Caco-2 (cell line): ENCODE measurements around the gene RASSF4. TPM values are rescaled to one million over a fixed set of nuclear protein-coding genes. Genes with fewer than 3 reads are reported as not detected.
A peak's percentile ranks its signal among the peaks of the same experiment; 100 is the strongest.

Source experiments
- BruUV-seq: library from RNA; stranded (reverse); fragments of 400-500 nt; replicated peaks from 2 replicates; lab custom pipeline; 2021; lab: Mats Ljungman, UMichigan
- CTCF ChIA-PET: fragments of 300-600 bp; sonication (Branson Sonifier 250); formaldehyde crosslinking; loops from one replicate; lab custom pipeline; 2022; ENCODE audit warnings: antibody characterized with exemption; lab: Charles Lee
- POLR2A ChIA-PET: fragments of 300-600 bp; sonication (Branson Sonifier 250); formaldehyde crosslinking; loops from one replicate; lab custom pipeline; 2022; ENCODE audit warnings: antibody characterized with exemption; lab: Charles Lee
- DNase-seq, 2 experiments: peaks; one replicate each; pipeline versions ENCODE4 v3.0.0 to v3.0.0-alpha.2; 2020 to 2022
- H3K27me3 ChIP-seq: replicated peaks from 2 replicates; pipeline ENCODE4 v1.6.0; 2011; ENCODE audit warnings: low read length; ENCODE audit not compliant: control insufficient read depth, insufficient read depth
- H3K36me3 ChIP-seq: 2 replicates; pipeline ENCODE4 v1.5.1; 2011; ENCODE audit warnings: low read length; ENCODE audit not compliant: control insufficient read depth, insufficient read depth
- H3K4me1 ChIP-seq: fragments of 250-450 bp; sonication (Bioruptor Pico); 2 replicates; pipeline ENCODE4 v1.5.1; 2020; ENCODE audit warnings: mild to moderate bottlenecking
- H3K4me3 ChIP-seq: 2 replicates; pipeline ENCODE4 v1.5.1; 2011; ENCODE audit warnings: low read depth, mild to moderate bottlenecking, control low read depth, low read length
- H3K9me3 ChIP-seq: fragments of 250-450 bp; sonication (Bioruptor Pico); 2 replicates; pipeline ENCODE4 v1.5.1; 2020; ENCODE audit warnings: mild to moderate bottlenecking, moderate library complexity
- H3K27ac Mint-ChIP-seq: one replicate; pipeline ENCODE4 v1.8.0; 2022; ENCODE audit warnings: mixed read lengths; ENCODE audit not compliant: unreplicated experiment
- H3K27me3 Mint-ChIP-seq: one replicate; pipeline ENCODE4 v1.8.0; 2022; ENCODE audit warnings: mixed read lengths; ENCODE audit not compliant: insufficient read depth, unreplicated experiment
- H3K36me3 Mint-ChIP-seq: one replicate; pipeline ENCODE4 v1.8.0; 2022; ENCODE audit warnings: mild to moderate bottlenecking, mixed read lengths; ENCODE audit not compliant: insufficient read depth, unreplicated experiment
- H3K4me1 Mint-ChIP-seq: one replicate; pipeline ENCODE4 v1.8.0; 2022; ENCODE audit warnings: low read depth, mixed read lengths; ENCODE audit not compliant: unreplicated experiment
- H3K4me3 Mint-ChIP-seq: one replicate; pipeline ENCODE4 v1.8.0; 2022; ENCODE audit warnings: mild to moderate bottlenecking, moderate library complexity, mixed read lengths; ENCODE audit not compliant: unreplicated experiment
- H3K9me3 Mint-ChIP-seq: one replicate; pipeline ENCODE4 v1.8.0; 2022; ENCODE audit warnings: mixed read lengths; ENCODE audit not compliant: unreplicated experiment
- intact Hi-C: fragments of 100-400 bp; cut with micrococcal nuclease; formaldehyde crosslinking; loops from one replicate; pipeline ENCODE4 v1.10.0; 2022; ENCODE audit not compliant: unreplicated experiment
- total RNA-seq: library from RNA; stranded (reverse); gene quantifications from 2 replicates; pipeline ENCODE4 v1.2.3, GENCODE V29; 2022
- TF ChIP-seq, protein P1 (sequence below), 2 experiments: fragments of 200-600 bp in 1 of 2; IDR thresholded peaks; 1 replicate in 1 of 2; 2 replicates in 1 of 2; pipeline versions ENCODE4 v1.5.1 to v1.8.0; 2011 to 2022; ENCODE audit warnings: antibody characterized with exemption in 1 of 2, control low read depth in 1 of 2, inconsistent platforms in 1 of 2, low read depth in 1 of 2, low read length in 1 of 2, mild to moderate bottlenecking in 1 of 2, moderate library complexity in 1 of 2; ENCODE audit not compliant: insufficient read depth in 1 of 2, severe bottlenecking in 1 of 2, unreplicated experiment in 1 of 2

The RASSF4 gene
- total RNA-seq, 1 experiment from 2014 or later = 55.6 TPM

DNA sequence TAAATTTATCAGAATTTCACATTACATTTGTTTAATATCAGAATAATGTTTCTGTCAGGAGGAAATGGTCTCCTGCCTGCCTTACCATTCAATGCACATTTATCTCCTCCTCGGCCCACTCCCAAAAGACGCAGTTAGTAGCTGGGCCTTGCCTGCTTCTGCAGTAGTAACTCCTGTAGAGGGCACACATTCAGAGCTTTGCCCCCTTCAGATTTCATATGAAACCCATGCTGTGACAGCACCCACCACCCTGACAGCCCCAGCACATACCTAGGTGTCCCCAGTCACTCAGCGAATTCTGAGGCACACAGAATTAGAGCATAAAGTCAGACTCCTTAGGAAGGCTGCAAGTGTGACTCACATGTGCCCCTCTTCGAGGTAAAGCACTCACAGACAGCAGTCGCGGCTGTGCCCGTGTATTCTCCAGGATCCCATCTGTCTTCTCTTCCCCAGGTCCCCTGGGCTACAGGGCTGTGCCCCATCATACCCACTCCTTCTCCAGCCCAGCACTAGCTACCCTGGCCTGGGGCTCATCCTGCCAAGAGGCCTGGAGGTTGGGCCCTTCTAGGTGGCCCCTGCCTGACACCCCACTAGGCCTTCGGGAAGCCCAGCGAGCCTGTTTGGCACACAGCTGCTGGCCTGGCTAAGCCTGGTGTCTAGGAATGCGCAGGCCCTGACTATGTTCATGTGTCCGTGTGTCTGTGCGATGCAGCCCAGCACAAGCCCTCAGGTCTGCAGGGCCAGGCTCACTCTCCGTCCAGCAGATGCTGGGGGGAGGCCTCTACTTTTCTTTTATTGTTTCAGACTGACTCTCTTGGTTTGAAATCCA is 23.7 kb downstream of the RASSF4 start:
- Histone ChIP-seq H3K4me3 (no peak overlapping the region), H3K9me3 (no peaks in the 10 kb centered on the region), H3K4me1 (peaks cover 44% of the 10 kb centered on the region), H3K27me3 (no peaks in the 10 kb centered on the region), H3K36me3 (0 out of 2 replicates have a peak, but pooled peaks cover 1% of the 10 kb centered on the region)
- POLR2A ChIA-PET = no interaction called here
- DNase-seq = peak in 1 of 2 experiments; percentile 27
- Mint-ChIP-seq H3K27ac (no peak overlapping the region), H3K4me3 (no peak overlapping the region), H3K9me3 (no peaks in the 10 kb centered on the region), H3K36me3 (peaks cover 19% of the 10 kb centered on the region), H3K27me3 (no peaks in the 10 kb centered on the region), H3K4me1 (peaks cover 31% of the 10 kb centered on the region)
- CTCF ChIA-PET = no interaction called here
- no TSS peak for BruUV-seq
- TF ChIP-seq, protein P1, sequence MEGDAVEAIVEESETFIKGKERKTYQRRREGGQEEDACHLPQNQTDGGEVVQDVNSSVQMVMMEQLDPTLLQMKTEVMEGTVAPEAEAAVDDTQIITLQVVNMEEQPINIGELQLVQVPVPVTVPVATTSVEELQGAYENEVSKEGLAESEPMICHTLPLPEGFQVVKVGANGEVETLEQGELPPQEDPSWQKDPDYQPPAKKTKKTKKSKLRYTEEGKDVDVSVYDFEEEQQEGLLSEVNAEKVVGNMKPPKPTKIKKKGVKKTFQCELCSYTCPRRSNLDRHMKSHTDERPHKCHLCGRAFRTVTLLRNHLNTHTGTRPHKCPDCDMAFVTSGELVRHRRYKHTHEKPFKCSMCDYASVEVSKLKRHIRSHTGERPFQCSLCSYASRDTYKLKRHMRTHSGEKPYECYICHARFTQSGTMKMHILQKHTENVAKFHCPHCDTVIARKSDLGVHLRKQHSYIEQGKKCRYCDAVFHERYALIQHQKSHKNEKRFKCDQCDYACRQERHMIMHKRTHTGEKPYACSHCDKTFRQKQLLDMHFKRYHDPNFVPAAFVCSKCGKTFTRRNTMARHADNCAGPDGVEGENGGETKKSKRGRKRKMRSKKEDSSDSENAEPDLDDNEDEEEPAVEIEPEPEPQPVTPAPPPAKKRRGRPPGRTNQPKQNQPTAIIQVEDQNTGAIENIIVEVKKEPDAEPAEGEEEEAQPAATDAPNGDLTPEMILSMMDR (IDR thresholded peaks at IDR 0.05; ENCODE audit: insufficient read depth in 1 of 2, low read depth in 1 of 2, low read length in 1 of 2, severe bottlenecking in 1 of 2, unreplicated experiment in 1 of 2) = no peak
- intact Hi-C loops = no loop called here

DNA sequence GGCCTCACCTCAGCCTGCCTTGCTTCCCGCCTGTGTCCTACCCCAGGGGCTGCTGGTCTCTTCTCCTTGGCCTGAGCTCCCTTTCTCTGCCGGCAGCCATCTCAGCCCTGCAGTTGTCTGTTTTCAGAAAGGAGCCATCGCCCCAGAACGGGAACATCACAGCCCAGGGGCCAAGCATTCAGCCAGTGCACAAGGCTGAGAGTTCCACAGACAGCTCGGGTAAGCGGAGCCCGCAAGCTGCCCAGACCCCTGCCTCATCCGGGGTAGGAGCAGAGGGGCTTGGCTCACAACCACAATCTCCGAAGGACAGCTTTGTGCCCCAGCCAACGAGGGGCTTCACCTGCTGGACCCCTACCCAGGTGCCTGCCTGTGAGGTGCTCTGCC is 24.3 kb downstream of the RASSF4 start:
- Histone ChIP-seq H3K36me3 (0 out of 2 replicates have a peak, but pooled peaks cover 1% of the 10 kb centered on the region), H3K4me3 (no peak overlapping the region), H3K27me3 (no peaks in the 10 kb centered on the region), H3K4me1 (peaks cover 38% of the 10 kb centered on the region), H3K9me3 (no peaks in the 10 kb centered on the region)
- no peaks in the 10 kb centered on the region for H3K27me3 Mint-ChIP-seq
- peaks cover 31% of the 10 kb centered on the region for H3K4me1 Mint-ChIP-seq
- no peak overlapping the region for H3K27ac Mint-ChIP-seq
- no peak overlapping the region for H3K4me3 Mint-ChIP-seq
- no TSS peak for BruUV-seq
- intact Hi-C loops = no loop called here
- POLR2A ChIA-PET = no interaction called here
- CTCF ChIA-PET = no interaction called here
- H3K9me3 Mint-ChIP-seq = no peaks in the 10 kb centered on the region
- H3K36me3 Mint-ChIP-seq = peaks cover 12% of the 10 kb centered on the region
- DNase-seq = no peak
- TF ChIP-seq, protein P1 (IDR thresholded peaks at IDR 0.05; ENCODE audit: insufficient read depth in 1 of 2, low read depth in 1 of 2, low read length in 1 of 2, severe bottlenecking in 1 of 2, unreplicated experiment in 1 of 2) = no peak

DNA sequence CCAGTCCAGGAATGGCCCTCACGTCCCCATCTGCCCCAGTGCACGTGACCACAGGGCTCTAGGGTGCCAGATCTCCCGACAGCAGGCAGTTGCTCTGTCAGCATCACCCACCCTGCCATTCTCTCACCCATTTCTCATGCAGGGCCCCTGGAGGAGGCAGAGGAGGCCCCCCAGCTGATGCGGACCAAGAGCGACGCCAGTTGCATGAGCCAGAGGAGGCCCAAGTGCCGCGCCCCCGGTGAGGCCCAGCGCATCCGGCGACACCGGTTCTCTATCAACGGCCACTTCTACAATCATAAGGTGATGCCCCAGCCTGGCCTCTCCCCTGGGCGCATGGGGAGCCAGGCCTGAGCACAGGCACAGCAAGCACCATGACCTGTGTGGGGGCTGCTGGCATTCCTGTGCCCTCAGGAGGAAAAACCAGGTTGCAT is 25.1 kb downstream of the RASSF4 start:
- TF ChIP-seq, protein P1 (IDR thresholded peaks at IDR 0.05; ENCODE audit: insufficient read depth in 1 of 2, low read depth in 1 of 2, low read length in 1 of 2, severe bottlenecking in 1 of 2, unreplicated experiment in 1 of 2) = no peak
- Mint-ChIP-seq H3K27ac (no peak overlapping the region), H3K4me3 (no peak overlapping the region), H3K27me3 (no peaks in the 10 kb centered on the region), H3K9me3 (no peaks in the 10 kb centered on the region), H3K36me3 (peaks cover 5% of the 10 kb centered on the region), H3K4me1 (peaks cover 31% of the 10 kb centered on the region)
- no peak overlapping the region for H3K4me3 ChIP-seq
- ChIA-PET POLR2A (no interaction called here), CTCF (no interaction called here)
- no peaks in the 10 kb centered on the region for H3K27me3 ChIP-seq
- peaks cover 34% of the 10 kb centered on the region for H3K4me1 ChIP-seq
- H3K9me3 ChIP-seq = no peaks in the 10 kb centered on the region
- H3K36me3 ChIP-seq = 0 out of 2 replicates have a peak, but pooled peaks cover 1% of the 10 kb centered on the region
- no TSS peak for BruUV-seq
- DNase-seq = no peak
- intact Hi-C loops = no loop called here
